K562 (cell line): ENCODE measurements around the gene SMARCB1. TPM values are rescaled to one million over a fixed set of nuclear protein-coding genes. Genes with fewer than 3 reads are reported as not detected.
A peak's percentile ranks its signal among the peaks of the same experiment; 100 is the strongest.

Experiments
- CEBPG ChIP-seq, 3 experiments: fragments of 200-800 bp in 1 of 3; sonication (Bioruptor generic) in 1 of 3; sonication (generic) in 1 of 3; formaldehyde crosslinking in 1 of 3; IDR thresholded peaks in 2 of 3; conservative IDR thresholded peaks in 1 of 3; 2 replicates each; pipeline versions ENCODE4 v1.6.1 to v1.8.0; 2016 to 2022; ENCODE audit warnings: missing compliant biosample characterization in 2 of 3, missing genetic modification characterization in 2 of 3, mild to moderate bottlenecking in 1 of 3, missing genetic modification reagents in 1 of 3
- HIVEP1 ChIP-seq: fragments of 250-450 bp; sonication (Bioruptor Pico); IDR thresholded peaks from 2 replicates; pipeline ENCODE4 v1.4.0; 2020; ENCODE audit warnings: mild to moderate bottlenecking
- IRF1 ChIP-seq: sonication (generic); formaldehyde crosslinking; IDR thresholded peaks from 2 replicates; pipeline ENCODE4 v1.8.0; 2022; ENCODE audit warnings: missing genetic modification reagents, mild to moderate bottlenecking, borderline replicate concordance
- POLR2G ChIP-seq: fragments of 200-400 bp; formaldehyde crosslinking; IDR thresholded peaks from 2 replicates; pipeline ENCODE4 v1.6.1; 2017; ENCODE audit warnings: low read depth, mild to moderate bottlenecking, antibody characterized with exemption, low read length, moderate library complexity
- TARDBP ChIP-seq: fragments of 450-650 bp; IDR thresholded peaks from 2 replicates; pipeline ENCODE4 v1.6.1; 2016
- ZNF212 ChIP-seq: fragments of 450-650 bp; formaldehyde crosslinking; IDR thresholded peaks from 2 replicates; pipeline ENCODE4 v1.4.0; 2020; ENCODE audit warnings: mild to moderate bottlenecking
- ZNF695 ChIP-seq: fragments of 450-650 bp; formaldehyde crosslinking; IDR thresholded peaks from 2 replicates; pipeline ENCODE4 v1.4.0; 2020; ENCODE audit warnings: mild to moderate bottlenecking, moderate library complexity
- polyA plus RNA-seq, 8 experiments: library from polyadenylated mRNA; depleted of rRNA in 4 of 8; stranded (reverse) in 5 of 8; unstranded in 3 of 8; fragments of >200 nt; fragmentation: Nextera tagmentation in 2 of 8; fragmentation: Illumina TruSeq in 1 of 8; extraction: Ambion mirVana in 2 of 8; extraction: Trizol in 1 of 8; gene quantifications; 2 replicates each; pipeline versions ENCODE4 v1.2.1 to v1.2.3, GENCODE V29; 2011 to 2014; ENCODE audit warnings: inconsistent platforms in 1 of 8, missing spikeins in 1 of 8
- total RNA-seq, 7 experiments: library from RNA; depleted of rRNA in 6 of 7; stranded (reverse); fragments of >200 nt in 6 of 7; fragmentation: Illumina TruSeq in 2 of 7; extraction: Trizol in 2 of 7; gene quantifications; 2 replicates each; pipeline versions ENCODE4 v1.2.1 to v1.2.3, GENCODE V29; 2011 to 2021; ENCODE audit warnings: low replicate concordance in 1 of 7
- TF ChIP-seq, protein P1 (sequence below), 2 experiments: fragments of 450-650 bp in 1 of 2; sonication (generic) in 1 of 2; formaldehyde crosslinking in 1 of 2; IDR thresholded peaks; 2 replicates each; pipeline versions ENCODE4 v1.7.1 to v1.9.0; 2016 to 2022; ENCODE audit warnings: inconsistent platforms in 1 of 2, mild to moderate bottlenecking in 1 of 2, missing genetic modification reagents in 1 of 2
- TF ChIP-seq, protein P2 (sequence below): fragments of 450-650 bp; formaldehyde crosslinking; IDR thresholded peaks from 2 replicates; pipeline ENCODE4 v1.4.0; 2022; ENCODE audit warnings: missing genetic modification characterization
- TF ChIP-seq, protein P3 (sequence below): fragments of 450-650 bp; IDR thresholded peaks from 2 replicates; pipeline ENCODE4 v1.6.1; 2016; ENCODE audit warnings: borderline replicate concordance

Gene SMARCB1
- total and polyA plus RNA-seq, 9 of the 15 experiments (the other 6 are each of a cell fraction or from before 2014, with no cell fraction given): 1.2 to 113 (median 65.4) TPM

DNA sequence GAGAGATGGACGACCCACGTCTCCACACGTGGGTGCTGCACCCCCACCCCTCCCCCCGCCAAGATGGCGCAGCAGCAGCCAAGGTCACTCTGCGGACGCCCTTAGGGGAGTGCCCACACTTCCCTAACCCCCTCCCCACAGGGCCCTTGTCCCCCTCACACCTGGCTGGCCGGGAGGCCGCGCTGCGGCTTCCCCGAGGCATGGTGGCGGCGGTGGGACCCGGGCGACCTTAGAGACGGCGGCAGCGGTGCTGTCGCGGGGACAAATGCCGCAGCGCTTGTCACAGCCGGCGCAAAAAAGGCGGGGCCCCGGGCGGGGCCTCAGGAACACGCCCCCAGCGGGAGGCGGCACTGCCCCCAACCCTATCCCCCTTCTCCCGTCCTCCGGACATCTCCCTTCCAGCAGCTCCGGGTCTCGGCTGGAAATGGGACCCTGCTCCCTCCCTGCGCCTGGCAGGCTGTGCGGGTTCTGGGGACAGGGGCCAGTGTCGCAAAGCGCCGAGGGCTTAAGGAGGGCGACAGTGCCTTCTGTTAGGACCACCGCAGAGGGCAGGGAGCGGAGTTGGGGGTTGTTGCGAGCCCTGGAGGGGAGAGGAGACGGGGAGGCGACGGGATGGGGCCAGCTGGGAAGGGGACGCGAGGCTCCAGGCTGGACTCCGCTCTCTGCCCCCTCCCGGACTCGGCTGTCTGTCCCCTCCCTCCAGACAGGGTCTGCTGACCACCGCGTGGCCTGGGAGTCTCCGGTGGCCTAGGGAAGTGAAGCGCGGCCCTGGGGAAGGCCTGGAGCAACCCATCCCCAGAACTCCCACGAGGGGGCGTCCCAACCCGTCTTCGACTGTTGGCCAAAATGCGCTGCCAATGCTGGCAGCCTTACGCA is 18.9 kb upstream of the SMARCB1 start, which contains the start of gene CHCHD10 (continued):
- TF ChIP-seq, protein P1, sequence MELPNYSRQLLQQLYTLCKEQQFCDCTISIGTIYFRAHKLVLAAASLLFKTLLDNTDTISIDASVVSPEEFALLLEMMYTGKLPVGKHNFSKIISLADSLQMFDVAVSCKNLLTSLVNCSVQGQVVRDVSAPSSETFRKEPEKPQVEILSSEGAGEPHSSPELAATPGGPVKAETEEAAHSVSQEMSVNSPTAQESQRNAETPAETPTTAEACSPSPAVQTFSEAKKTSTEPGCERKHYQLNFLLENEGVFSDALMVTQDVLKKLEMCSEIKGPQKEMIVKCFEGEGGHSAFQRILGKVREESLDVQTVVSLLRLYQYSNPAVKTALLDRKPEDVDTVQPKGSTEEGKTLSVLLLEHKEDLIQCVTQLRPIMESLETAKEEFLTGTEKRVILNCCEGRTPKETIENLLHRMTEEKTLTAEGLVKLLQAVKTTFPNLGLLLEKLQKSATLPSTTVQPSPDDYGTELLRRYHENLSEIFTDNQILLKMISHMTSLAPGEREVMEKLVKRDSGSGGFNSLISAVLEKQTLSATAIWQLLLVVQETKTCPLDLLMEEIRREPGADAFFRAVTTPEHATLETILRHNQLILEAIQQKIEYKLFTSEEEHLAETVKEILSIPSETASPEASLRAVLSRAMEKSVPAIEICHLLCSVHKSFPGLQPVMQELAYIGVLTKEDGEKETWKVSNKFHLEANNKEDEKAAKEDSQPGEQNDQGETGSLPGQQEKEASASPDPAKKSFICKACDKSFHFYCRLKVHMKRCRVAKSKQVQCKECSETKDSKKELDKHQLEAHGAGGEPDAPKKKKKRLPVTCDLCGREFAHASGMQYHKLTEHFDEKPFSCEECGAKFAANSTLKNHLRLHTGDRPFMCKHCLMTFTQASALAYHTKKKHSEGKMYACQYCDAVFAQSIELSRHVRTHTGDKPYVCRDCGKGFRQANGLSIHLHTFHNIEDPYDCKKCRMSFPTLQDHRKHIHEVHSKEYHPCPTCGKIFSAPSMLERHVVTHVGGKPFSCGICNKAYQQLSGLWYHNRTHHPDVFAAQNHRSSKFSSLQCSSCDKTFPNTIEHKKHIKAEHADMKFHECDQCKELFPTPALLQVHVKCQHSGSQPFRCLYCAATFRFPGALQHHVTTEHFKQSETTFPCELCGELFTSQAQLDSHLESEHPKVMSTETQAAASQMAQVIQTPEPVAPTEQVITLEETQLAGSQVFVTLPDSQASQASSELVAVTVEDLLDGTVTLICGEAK (IDR thresholded peaks at IDR 0.05): no peak
- TF ChIP-seq, protein P1 (CRISPR knock-in tag; IDR thresholded peaks at IDR 0.05): no peak
- TF ChIP-seq POLR2G (peak; percentile 98), TARDBP (no peak), HIVEP1 (CRISPR knock-in tag) (peak; percentile 56; the same call in 1 of the 2 replicates), IRF1 (CRISPR knock-in tag) (no peak), CEBPG (CRISPR knock-in tag; IDR thresholded peaks at IDR 0.05) (no peak; the same call in 1 of the 2 replicates), CEBPG (tag; conservative IDR thresholded peaks at IDR 0.05 in 1 of 2, IDR thresholded peaks at IDR 0.05 in 1 of 2) (no peak), ZNF695 (CRISPR knock-in tag) (no peak), ZNF212 (CRISPR knock-in tag) (no peak)
- TF ChIP-seq, protein P2, sequence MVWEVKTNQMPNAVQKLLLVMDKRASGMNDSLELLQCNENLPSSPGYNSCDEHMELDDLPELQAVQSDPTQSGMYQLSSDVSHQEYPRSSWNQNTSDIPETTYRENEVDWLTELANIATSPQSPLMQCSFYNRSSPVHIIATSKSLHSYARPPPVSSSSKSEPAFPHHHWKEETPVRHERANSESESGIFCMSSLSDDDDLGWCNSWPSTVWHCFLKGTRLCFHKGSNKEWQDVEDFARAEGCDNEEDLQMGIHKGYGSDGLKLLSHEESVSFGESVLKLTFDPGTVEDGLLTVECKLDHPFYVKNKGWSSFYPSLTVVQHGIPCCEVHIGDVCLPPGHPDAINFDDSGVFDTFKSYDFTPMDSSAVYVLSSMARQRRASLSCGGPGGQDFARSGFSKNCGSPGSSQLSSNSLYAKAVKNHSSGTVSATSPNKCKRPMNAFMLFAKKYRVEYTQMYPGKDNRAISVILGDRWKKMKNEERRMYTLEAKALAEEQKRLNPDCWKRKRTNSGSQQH (CRISPR knock-in tag): 0 out of 2 replicates have a peak, but pooled peaks have one; percentile 22
- TF ChIP-seq, protein P3, sequence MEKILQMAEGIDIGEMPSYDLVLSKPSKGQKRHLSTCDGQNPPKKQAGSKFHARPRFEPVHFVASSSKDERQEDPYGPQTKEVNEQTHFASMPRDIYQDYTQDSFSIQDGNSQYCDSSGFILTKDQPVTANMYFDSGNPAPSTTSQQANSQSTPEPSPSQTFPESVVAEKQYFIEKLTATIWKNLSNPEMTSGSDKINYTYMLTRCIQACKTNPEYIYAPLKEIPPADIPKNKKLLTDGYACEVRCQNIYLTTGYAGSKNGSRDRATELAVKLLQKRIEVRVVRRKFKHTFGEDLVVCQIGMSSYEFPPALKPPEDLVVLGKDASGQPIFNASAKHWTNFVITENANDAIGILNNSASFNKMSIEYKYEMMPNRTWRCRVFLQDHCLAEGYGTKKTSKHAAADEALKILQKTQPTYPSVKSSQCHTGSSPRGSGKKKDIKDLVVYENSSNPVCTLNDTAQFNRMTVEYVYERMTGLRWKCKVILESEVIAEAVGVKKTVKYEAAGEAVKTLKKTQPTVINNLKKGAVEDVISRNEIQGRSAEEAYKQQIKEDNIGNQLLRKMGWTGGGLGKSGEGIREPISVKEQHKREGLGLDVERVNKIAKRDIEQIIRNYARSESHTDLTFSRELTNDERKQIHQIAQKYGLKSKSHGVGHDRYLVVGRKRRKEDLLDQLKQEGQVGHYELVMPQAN: peak; percentile 39; the same call in 1 of the 2 replicates
